HepG2 (cell line): Measurements from ENCODE around the gene ACAP2. TPM values are rescaled to one million over a fixed set of nuclear protein-coding genes. Genes with fewer than 3 reads are reported as not detected.
A peak's percentile ranks its signal among the peaks of the same experiment; 100 is the strongest.
"Not testable (repeated sequence)": the region's sequence is repeated elsewhere in the genome, so short reads cannot be mapped to it uniquely, and the experiment has no call there.

ENCODE experiments used
- ATAC-seq: fragments of 200-7000 bp; cut with Tn5 transposase; 3 replicates; pipeline ENCODE4 v1.9.1; 2020; ENCODE audit warnings: mild to moderate bottlenecking, moderate library complexity
- BruUV-seq: library from RNA; stranded (reverse); fragments of 400-500 nt; replicated peaks from 2 replicates; lab custom pipeline; 2021; lab: Mats Ljungman, UMichigan
- CTCF ChIA-PET: fragments of 300-600 bp; formaldehyde crosslinking; extraction: SDS; loops from one replicate; lab custom pipeline; 2021; ENCODE audit warnings: low total read pairs, inconsistent platforms, low intra/inter-chr PET ratio; lab: Yijun Ruan, JAX
- POLR2A ChIA-PET: fragments of 350-600 bp; sonication (Branson Sonifier 250); formaldehyde crosslinking; loops from one replicate; lab custom pipeline; 2020; ENCODE audit warnings: antibody characterized with exemption, inconsistent platforms; lab: Yijun Ruan, JAX
- DNase-seq: peaks from one replicate; pipeline ENCODE4 v3.0.0-alpha.2; 2015; ENCODE audit warnings: low spot score
- FAIRE-seq: peaks from 3 replicates; lab custom pipeline; 2011; peaks lifted over from hg19 to GRCh38; lab: Jason Lieb, UNC
- H2AFZ ChIP-seq: one replicate; pipeline ENCODE4 v1.6.1; 2011; ENCODE audit warnings: low read length, inconsistent platforms
- H3K27ac ChIP-seq: fragments of 300-600 bp; 3 replicates; pipeline ENCODE4 v1.8.0; 2011; ENCODE audit warnings: mixed run types, mild to moderate bottlenecking, mixed read lengths, low read length, inconsistent platforms; ENCODE audit not compliant: insufficient read depth; ENCODE audit errors: extremely low read length
- H3K27me3 ChIP-seq, 2 experiments: fragments of 200-600 bp in 1 of 2; 2 replicates in 1 of 2; 3 replicates in 1 of 2; pipeline versions ENCODE4 v1.6.0 to v1.8.0; 2011; ENCODE audit warnings: low read length in 2 of 2, mild to moderate bottlenecking in 2 of 2, moderate library complexity in 2 of 2, inconsistent platforms in 1 of 2; ENCODE audit not compliant: insufficient read depth in 2 of 2, control insufficient read depth in 1 of 2
- H3K36me3 ChIP-seq, 2 experiments: fragments of 200-600 bp in 1 of 2; replicated peaks in 1 of 2; 2 replicates in 1 of 2; 3 replicates in 1 of 2; pipeline versions ENCODE4 v1.5.1 to v1.8.0; 2011; ENCODE audit warnings: low read length in 2 of 2, inconsistent platforms in 1 of 2; ENCODE audit not compliant: insufficient read depth in 2 of 2, control insufficient read depth in 1 of 2
- H3K4me1 ChIP-seq: 2 replicates; pipeline ENCODE4 v1.5.1; 2012; ENCODE audit warnings: low read length, inconsistent platforms; ENCODE audit not compliant: insufficient read depth
- H3K4me2 ChIP-seq: 2 replicates; pipeline ENCODE4 v1.6.0; 2011; ENCODE audit warnings: low read depth, low read length, inconsistent platforms
- H3K4me3 ChIP-seq, 3 experiments: fragments of 200-600 bp in 1 of 3; sonication (generic), shearing (Covaris generic) in 1 of 3; replicated peaks in 1 of 3; 2 replicates each; pipeline ENCODE4 v1.5.1; 2011 to 2016; ENCODE audit warnings: low read length in 3 of 3, inconsistent platforms in 2 of 3, low read depth in 2 of 3, mild to moderate bottlenecking in 2 of 3, control low read depth in 1 of 3, mixed read lengths in 1 of 3; ENCODE audit not compliant: insufficient read depth in 1 of 3
- H3K79me2 ChIP-seq: one replicate; pipeline ENCODE4 v1.6.1; 2011; ENCODE audit warnings: low read length, inconsistent platforms; ENCODE audit not compliant: insufficient read depth
- H3K9ac ChIP-seq: 2 replicates; pipeline ENCODE4 v1.6.0; 2011; ENCODE audit warnings: mild to moderate bottlenecking, low read depth, low read length, inconsistent platforms; ENCODE audit not compliant: insufficient read depth
- H3K9me3 ChIP-seq: 2 replicates; pipeline ENCODE4 v1.5.1; 2012; ENCODE audit warnings: mild to moderate bottlenecking, low read length
- H4K20me1 ChIP-seq: 2 replicates; pipeline ENCODE4 v1.6.0; 2011; ENCODE audit warnings: inconsistent platforms, mild to moderate bottlenecking, low read length, moderate library complexity; ENCODE audit not compliant: insufficient read depth
- BHLHE40 ChIP-seq: IDR thresholded peaks from 2 replicates; pipeline ENCODE4 v1.6.1; 2011; ENCODE audit warnings: low read length, improper control_type of control experiment
- TCF12 ChIP-seq, 2 experiments: fragments of 450-650 bp in 1 of 2; sonication (generic) in 1 of 2; formaldehyde crosslinking in 1 of 2; IDR thresholded peaks; 2 replicates each; pipeline versions ENCODE4 v1.6.1 to v1.8.0; 2017 to 2022; ENCODE audit warnings: antibody characterized with exemption in 1 of 2, mild to moderate bottlenecking in 1 of 2, missing genetic modification reagents in 1 of 2, moderate library complexity in 1 of 2
- WGBS: methylation state at CpG from one replicate; pipeline ENCODE4 v1.1.6; 2017; ENCODE audit warnings: low lambda C conversion rate; 5-methylcytosine and 5-hydroxymethylcytosine counted together
- in situ Hi-C: cut with HindIII; loops from 2 replicates; pipeline ENCODE4 v1.10.0; 2017; ENCODE audit warnings: low pct_unique_long_range_greater_than_20kb; ENCODE audit not compliant: extremely low pct_ligation_motif_present
- intact Hi-C: fragments of 100-400 bp; cut with micrococcal nuclease; formaldehyde crosslinking; loops from one replicate; pipeline ENCODE4 v1.10.0; 2022; ENCODE audit not compliant: unreplicated experiment
- polyA plus RNA-seq, 8 experiments: library from polyadenylated mRNA; depleted of rRNA in 3 of 8; stranded (reverse) in 7 of 8; unstranded in 1 of 8; fragments of >200 nt; fragmentation: Illumina TruSeq in 4 of 8; extraction: Trizol in 4 of 8; gene quantifications; 2 replicates each; pipeline versions ENCODE4 v1.2.1 to v1.2.3, GENCODE V29; 2011 to 2016; ENCODE audit warnings: low read depth in 4 of 8, missing spikeins in 1 of 8, mixed read lengths in 1 of 8; ENCODE audit not compliant: insufficient read depth in 1 of 8
- total RNA-seq, 5 experiments: library from RNA; depleted of rRNA; stranded (reverse); fragments of >200 nt; fragmentation: Illumina TruSeq; extraction: Trizol; gene quantifications; 2 replicates each; pipeline ENCODE4 v1.2.3, GENCODE V29; 2016; ENCODE audit warnings: low read depth in 1 of 5
- TF ChIP-seq, protein P1 (sequence below): fragments of 450-650 bp; IDR thresholded peaks from 2 replicates; pipeline ENCODE4 v1.6.1; 2016
- TF ChIP-seq, protein P2 (sequence below), 2 experiments: fragments of 450-650 bp in 1 of 2; sonication (generic) in 1 of 2; formaldehyde crosslinking; IDR thresholded peaks; 2 replicates each; pipeline versions ENCODE4 v1.5.0 to v1.8.0; 2020 to 2022; ENCODE audit warnings: mild to moderate bottlenecking in 1 of 2, missing genetic modification reagents in 1 of 2

The ACAP2 gene
- total and polyA plus RNA-seq, 2 of the 13 experiments (the other 11 are each of a cell fraction or from before 2014, with no cell fraction given) = 7.3 to 23.9 TPM

DNA sequence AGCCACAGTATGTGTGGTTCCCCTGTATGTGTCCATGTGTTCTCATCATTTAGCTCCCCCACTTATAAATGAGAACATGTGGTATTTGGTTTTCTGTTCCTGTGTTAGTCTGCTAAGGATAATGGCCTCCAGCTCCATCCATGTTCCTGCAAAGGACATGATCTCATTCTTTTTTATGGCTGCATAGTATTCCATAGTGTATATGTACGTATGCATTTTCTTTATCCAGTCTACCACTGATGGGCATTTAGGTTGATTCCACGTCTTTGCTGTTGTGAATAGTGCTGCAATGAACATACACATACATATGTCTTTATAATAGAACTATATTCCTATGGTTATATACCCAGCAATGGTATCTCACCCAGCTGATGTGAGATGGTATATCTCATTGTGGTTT is 88.8 kb downstream of the ACAP2 start:
- in situ Hi-C loops, CTCF ChIA-PET, H3K4me3 ChIP-seq, FAIRE-seq, H3K36me3 ChIP-seq, H2AFZ ChIP-seq, H4K20me1 ChIP-seq, H3K9ac ChIP-seq, H3K79me2 ChIP-seq, H3K27ac ChIP-seq, H3K4me2 ChIP-seq, BruUV-seq, DNase-seq, H3K9me3 ChIP-seq, ATAC-seq, POLR2A ChIA-PET, H3K4me1 ChIP-seq, intact Hi-C loops, H3K27me3 ChIP-seq: not testable (repeated sequence)
- TF ChIP-seq, protein P1, sequence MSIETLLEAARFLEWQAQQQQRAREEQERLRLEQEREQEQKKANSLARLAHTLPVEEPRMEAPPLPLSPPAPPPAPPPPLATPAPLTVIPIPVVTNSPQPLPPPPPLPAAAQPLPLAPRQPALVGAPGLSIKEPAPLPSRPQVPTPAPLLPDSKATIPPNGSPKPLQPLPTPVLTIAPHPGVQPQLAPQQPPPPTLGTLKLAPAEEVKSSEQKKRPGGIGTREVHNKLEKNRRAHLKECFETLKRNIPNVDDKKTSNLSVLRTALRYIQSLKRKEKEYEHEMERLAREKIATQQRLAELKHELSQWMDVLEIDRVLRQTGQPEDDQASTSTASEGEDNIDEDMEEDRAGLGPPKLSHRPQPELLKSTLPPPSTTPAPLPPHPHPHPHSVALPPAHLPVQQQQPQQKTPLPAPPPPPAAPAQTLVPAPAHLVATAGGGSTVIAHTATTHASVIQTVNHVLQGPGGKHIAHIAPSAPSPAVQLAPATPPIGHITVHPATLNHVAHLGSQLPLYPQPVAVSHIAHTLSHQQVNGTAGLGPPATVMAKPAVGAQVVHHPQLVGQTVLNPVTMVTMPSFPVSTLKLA = peak; percentile 83
- WGBS = 73% methylated on average over 2 of the region's 2 CpGs

- ATAC-seq = no peak; the same call in 2 of the 3 replicates
- Histone ChIP-seq H3K36me3 (peaks cover 0 to 7% of the 10 kb centered on the region in 2 experiments; a peak in 1 of 5 replicates), H3K9me3 (no peaks in the 10 kb centered on the region), H3K9ac (no peak overlapping the region), H3K4me2 (no peak overlapping the region), H3K4me3 (no peak overlapping the region), H2AFZ (no peak overlapping the region), H4K20me1 (no peaks in the 10 kb centered on the region), H3K79me2 (no peaks in the 10 kb centered on the region), H3K27me3 (no peaks in the 10 kb centered on the region), H3K27ac (no peak overlapping the region), H3K4me1 (no peaks in the 10 kb centered on the region)
- WGBS = 89% methylated on average over 4 of the region's 4 CpGs
- DNase-seq = peak; percentile 7
- POLR2A ChIA-PET = interaction anchor here (0.7 kb wide), 1 partner anchor 198 kb away, joined by 3 read pairs; no protein-coding TSS in a partner anchor
- in situ Hi-C loops = no loop called here
- BruUV-seq = no TSS peak
- TF ChIP-seq, protein P2, sequence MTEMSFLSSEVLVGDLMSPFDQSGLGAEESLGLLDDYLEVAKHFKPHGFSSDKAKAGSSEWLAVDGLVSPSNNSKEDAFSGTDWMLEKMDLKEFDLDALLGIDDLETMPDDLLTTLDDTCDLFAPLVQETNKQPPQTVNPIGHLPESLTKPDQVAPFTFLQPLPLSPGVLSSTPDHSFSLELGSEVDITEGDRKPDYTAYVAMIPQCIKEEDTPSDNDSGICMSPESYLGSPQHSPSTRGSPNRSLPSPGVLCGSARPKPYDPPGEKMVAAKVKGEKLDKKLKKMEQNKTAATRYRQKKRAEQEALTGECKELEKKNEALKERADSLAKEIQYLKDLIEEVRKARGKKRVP (CRISPR knock-in tag; IDR thresholded peaks at IDR 0.05) = 0 out of 4 replicates have a peak, but pooled peaks of 1 of the 2 experiments have one; percentile 33
- TF ChIP-seq TCF12 (IDR thresholded peaks at IDR 0.05) (no peak), TCF12 (CRISPR knock-in tag; IDR thresholded peaks at IDR 0.05) (no peak), BHLHE40 (no peak)
- FAIRE-seq = no peak
- CTCF ChIA-PET = no interaction called here
- intact Hi-C loops = no loop called here
These were observed 89.8 kb downstream of the ACAP2 start for GRCh38 chr3:195352895-195353488.
